Psoas muscle (tissue), 8 donors: ENCODE results near the gene NLRP6. TPM values are rescaled to one million over a fixed set of nuclear protein-coding genes. Genes with fewer than 3 reads are reported as not detected.

Experiments
- ATAC-seq, 4 donors: fragments of 200-7000 bp; cut with Tn5 transposase; one replicate each; pipeline ENCODE4 v1.9.1; 2020; ENCODE audit warnings: moderate library complexity in 3 of 4, mild to moderate bottlenecking in 2 of 4
- DNase-seq, 2 donors: peaks; one replicate each; pipeline ENCODE4 v3.0.0-alpha.2; 2020
- H3K27ac ChIP-seq: fragments of 200-600 bp; one replicate; pipeline ENCODE4 v1.8.0; 2022
- H3K27me3 ChIP-seq, 3 donors: fragments of 200-600 bp in 1 of 3; one replicate each; pipeline versions ENCODE4 v1.6.1 to v1.8.0; 2013 to 2022; ENCODE audit warnings: low read length in 2 of 3, mild to moderate bottlenecking in 2 of 3, moderate library complexity in 1 of 3; ENCODE audit not compliant: insufficient read depth in 3 of 3
- H3K36me3 ChIP-seq, 2 donors: fragments of 200-600 bp in 1 of 2; one replicate each; pipeline versions ENCODE4 v1.6.1 to v1.8.0; 2013 to 2022; ENCODE audit warnings: low read depth in 1 of 2, mild to moderate bottlenecking in 1 of 2, moderate library complexity in 1 of 2; ENCODE audit not compliant: insufficient read depth in 1 of 2
- H3K4me1 ChIP-seq: fragments of 200-600 bp; one replicate; pipeline ENCODE4 v1.8.0; 2022
- H3K4me3 ChIP-seq: fragments of 200-600 bp; one replicate; pipeline ENCODE4 v1.8.0; 2022; ENCODE audit warnings: mild to moderate bottlenecking
- H3K9me3 ChIP-seq: fragments of 200-600 bp; one replicate; pipeline ENCODE4 v1.8.0; 2022
- CTCF ChIP-seq: fragments of 200-600 bp; IDR thresholded peaks from one replicate; pipeline ENCODE4 v1.8.0; 2022; ENCODE audit warnings: antibody characterized with exemption
- WGBS, 3 donors: extraction: QIAGEN DNeasy Blood & Tissue Kit; methylation state at CpG; one replicate each; pipeline versions ENCODE4 v1.1.6 to v1.1.7; 2013; 5-methylcytosine and 5-hydroxymethylcytosine counted together
- intact Hi-C, 2 donors: fragments of 100-400 bp; cut with DNase I; formaldehyde crosslinking; loops; one replicate each; pipeline versions ENCODE4 v1.11.0 to v1.14.2; 2022
- long read RNA-seq, 2 donors: library from polyadenylated mRNA; unstranded; transcript quantifications; one replicate each; pipeline ENCODE4 v2.0.0, GENCODE V29; 2021
- polyA plus RNA-seq, 3 donors: library from polyadenylated mRNA; stranded (reverse); fragments of 200-250 nt; gene quantifications; one replicate each; pipeline ENCODE4 v1.2.3, GENCODE V29; 2013
- total RNA-seq, 4 donors: library from RNA; stranded (reverse); fragmentation: NEBNext Ultra II Directional in 2 of 4; extraction: Animal tissue kit (Norgen Biotek cat#: 25700) in 2 of 4; gene quantifications; one replicate each; pipeline versions ENCODE4 v1.2.1 to v1.2.4, GENCODE V29; 2021 to 2023
- donor health status: healthy with polysubstance abuse.
- donor health status: DM: no; HTN: no; CAD: no; lungs with moderate emphysema.
- donor health status: Bipolar disorder and iron deficiency.
- donor health status: healthy.
- donor health status: DM: yes; HTN: yes; CAD: no.
- donor health status: DM: no; HTN: no; CAD: no.
- donor health status: DM: no; HTN: no; CAD: no.
- donor health status: DM: yes; HTN: yes; CAD: no.

Gene NLRP6
- total RNA-seq = under 1 TPM in 2 of 4 donors, not detected in 2; 0.10 to 0.17 TPM
- under 1 TPM in 2 of 3 donors, not detected in 1; 0.03 to 0.04 TPM for polyA plus RNA-seq
- long read RNA-seq, donor 1 = 0 reads
- long read RNA-seq, donor 2 = 0 reads

- 65 to 73% (median 68%) methylated on average over 20 to 21 of the region's 21 CpGs for WGBS, 3 donors
- Histone ChIP-seq H3K4me1 (no peaks in the 10 kb centered on the region), H3K4me3 (no peak within 1 kb of the TSS), H3K27me3 (peaks cover 0 to 54% (median 38%) of the 10 kb centered on the region in 3 donors), H3K9me3 (no peaks in the 10 kb centered on the region), H3K36me3 (no peaks in the 10 kb centered on the region), H3K27ac (no peak within 1 kb of the TSS)
- intact Hi-C loops = no loop called here
- no peak for ATAC-seq
- DNase-seq = no peak
- no peak for TF ChIP-seq CTCF
Measured at GRCh38 chr11:278001-278951, at the start of gene NLRP6. TSS of gene NLRP6 (plus strand) at chr11:278407. CDS start at chr11:278570, 163 bp downstream.

- H3K9me3 ChIP-seq = no peaks in the 10 kb centered on the region
- no peak for ATAC-seq
- no peak overlapping the region for H3K27ac ChIP-seq
- peaks cover 3 to 47% of the 10 kb centered on the region in 2 donors for H3K36me3 ChIP-seq
- intact Hi-C loops = loop anchor here in 1 of 2 donors (10.0 kb wide), 1 partner anchor 274 kb away; the partner anchor contains the start of gene RNH1
- H3K4me1 ChIP-seq = peaks cover 7% of the 10 kb centered on the region
- 87 to 92% (median 88%) methylated on average over 10 of the region's 10 CpGs for WGBS, 3 donors
- no peak for DNase-seq
- H3K27me3 ChIP-seq = no peaks in the 10 kb centered on the region
- H3K4me3 ChIP-seq = no peak overlapping the region
- TF ChIP-seq CTCF = no peak
Measured at GRCh38 chr11:230431-230830, 47.8 kb upstream of the NLRP6 start.

- DNase-seq = no peak
- Histone ChIP-seq H3K36me3 (peaks cover 3 to 40% of the 10 kb centered on the region in 2 donors), H3K4me1 (peaks cover 14% of the 10 kb centered on the region), H3K27me3 (no peaks in the 10 kb centered on the region), H3K4me3 (no peak overlapping the region), H3K27ac (no peak overlapping the region), H3K9me3 (no peaks in the 10 kb centered on the region)
- intact Hi-C loops = loop anchor here (2.0 to 10.0 kb wide), 2 partner anchors 24 to 272 kb away; partner anchors contain the start of gene RNH1 (in 1 of the 2)
- TF ChIP-seq CTCF = no peak
- 88 to 94% (median 92%) methylated on average over 20 of the region's 20 CpGs for WGBS, 3 donors
- no peak for ATAC-seq
Measured at GRCh38 chr11:232783-233565, 45.2 kb upstream of the NLRP6 start.

GRCh38 chr11:235180-235579, 43.0 kb upstream of the NLRP6 start:
- WGBS, 3 donors = 78 to 82% (median 80%) methylated on average over 8 of the region's 8 CpGs
- intact Hi-C loops = loop anchor here (5.0 to 10.0 kb wide), 3 partner anchors 33 to 270 kb away; partner anchors contain the start of gene RNH1 (in 1 of the 2)

More at GRCh38 chr11:235180-235579, 43.0 kb upstream of the NLRP6 start:
- H3K36me3 ChIP-seq = peaks cover 3 to 41% of the 10 kb centered on the region in 2 donors
- ATAC-seq = no peak
- H3K4me1 ChIP-seq = peaks cover 30% of the 10 kb centered on the region
- H3K4me3 ChIP-seq = peak overlapping the region; percentile 86
- no peak overlapping the region for H3K27ac ChIP-seq
- H3K27me3 ChIP-seq = no peaks in the 10 kb centered on the region
- DNase-seq = no peak
- TF ChIP-seq CTCF = no peak
- no peaks in the 10 kb centered on the region for H3K9me3 ChIP-seq
